ENCODE measurements around the gene CHD5. TPM values are rescaled to one million over a fixed set of nuclear protein-coding genes. Genes with fewer than 3 reads are reported as not detected.

CHD5 gene
- polyA plus RNA-seq, 2 of the 4 experiments (the other 2 are of a cell fraction), result 0.21 to 0.66 TPM

- FAIRE-seq (no peak), DNase-seq (ENCODE audit: low read depth in 1 of 2, low spot score in 1 of 2) (no peak), ATAC-seq (no peak)
- H3K4me1 ChIP-seq, result peaks cover 6% of the 10 kb centered on the region; the same call in 2 of the 3 replicates
- WGBS (ENCODE audit: missing lambda C conversion rate), result 52% methylated on average over 6 of the region's 6 CpGs
- ChIA-PET POLR2A (no interaction called here), CTCF (no interaction called here)
- H3K4me2 ChIP-seq, result no peak overlapping the region
- no peak overlapping the region for H3K27ac ChIP-seq
- no peaks in the 10 kb centered on the region for H3K9me3 ChIP-seq
- TF ChIP-seq ATOH8 (CRISPR knock-in tag; IDR thresholded peaks at IDR 0.05; ENCODE audit: low read depth) (no peak), CTCF (IDR thresholded peaks at IDR 0.05) (no peak), POLR2AphosphoS2 (conservative IDR thresholded peaks at IDR 0.05; ENCODE audit: low read length) (no peak), TFCP2L1 (CRISPR knock-in tag; IDR thresholded peaks at IDR 0.05) (no peak)
- no peak overlapping the region for H3K4me3 ChIP-seq
Measured at GRCh38 chr1:6175411-6175828, 4.7 kb downstream of the CHD5 start.

- ChIA-PET CTCF (no interaction called here), POLR2A (no interaction called here)
- Histone ChIP-seq H3K9me3 (no peaks in the 10 kb centered on the region), H3K4me2 (no peak overlapping the region), H3K27ac (no peak overlapping the region), H3K4me1 (peaks cover 6% of the 10 kb centered on the region; the same call in 2 of the 3 replicates), H3K4me3 (no peak overlapping the region)
- ATAC-seq, result no peak
- 60% methylated on average over 5 of the region's 5 CpGs for WGBS (ENCODE audit: missing lambda C conversion rate)
- DNase-seq (ENCODE audit: low read depth in 1 of 2, low spot score in 1 of 2), result no peak
- FAIRE-seq, result no peak
- TF ChIP-seq BCL3 (IDR thresholded peaks at IDR 0.05) (no peak), POLR2AphosphoS2 (conservative IDR thresholded peaks at IDR 0.05; ENCODE audit: low read length) (no peak), GATA3 (IDR thresholded peaks at IDR 0.05; ENCODE audit: borderline replicate concordance) (no peak), KDM1A (IDR thresholded peaks at IDR 0.05; ENCODE audit: low read depth) (no peak), RARB (CRISPR knock-in tag; IDR thresholded peaks at IDR 0.05) (no peak), NR3C1 (IDR thresholded peaks at IDR 0.05) (no peak), RAD21 (conservative IDR thresholded peaks at IDR 0.05 in 1 of 2, IDR thresholded peaks at IDR 0.05 in 1 of 2) (no peak), JUNB (IDR thresholded peaks at IDR 0.05) (no peak)
Measured at GRCh38 chr1:6174621-6175410, 5.3 kb downstream of the CHD5 start.

- ChIA-PET POLR2A (no interaction called here), CTCF (interaction anchor here (0.6 to 3.2 kb wide), 8 partner anchors 15 to 122 kb away, joined by 3 to 18 read pairs (median 4); no protein-coding TSS in a partner anchor)
- TF ChIP-seq ZFP36 (IDR thresholded peaks at IDR 0.05; ENCODE audit: borderline replicate concordance, partially characterized antibody) (no peak), JUNB (IDR thresholded peaks at IDR 0.05) (no peak), CBX2 (IDR thresholded peaks at IDR 0.05; ENCODE audit: borderline replicate concordance, low read depth) (no peak), ATOH8 (CRISPR knock-in tag; IDR thresholded peaks at IDR 0.05; ENCODE audit: low read depth) (no peak), MAX (IDR thresholded peaks at IDR 0.05) (no peak), JUN (IDR thresholded peaks at IDR 0.05) (no peak), SREBF2 (IDR thresholded peaks at IDR 0.05) (no peak), NR3C1 (IDR thresholded peaks at IDR 0.05) (no peak), POLR2AphosphoS2 (conservative IDR thresholded peaks at IDR 0.05; ENCODE audit: low read length) (no peak), BHLHE40 (IDR thresholded peaks at IDR 0.05; ENCODE audit: low read depth, low read length) (no peak), HDAC2 (IDR thresholded peaks at IDR 0.05) (no peak), TFCP2L1 (CRISPR knock-in tag; IDR thresholded peaks at IDR 0.05) (no peak), CBX8 (IDR thresholded peaks at IDR 0.05) (no peak)
- Histone ChIP-seq H3K4me1 (no peaks in the 10 kb centered on the region), H3K9me3 (no peaks in the 10 kb centered on the region), H3K27ac (no peak overlapping the region), H3K4me3 (no peak overlapping the region), H3K4me2 (no peak overlapping the region)
- WGBS (ENCODE audit: missing lambda C conversion rate), result 45% methylated on average over 9 of the region's 10 CpGs
- FAIRE-seq (no peak), DNase-seq (ENCODE audit: low read depth in 1 of 2, low spot score in 1 of 2) (no peak), ATAC-seq (no peak)
Measured at GRCh38 chr1:6172549-6172948, 7.6 kb downstream of the CHD5 start.
